HG03342 (cell line): ENCODE data around the gene SLC14A1.

ENCODE experiments used
- ATAC-seq: cut with Tn5 transposase; IDR thresholded peaks from one replicate; pipeline ENCODE4 v1.9.1; 2021; ENCODE audit warnings: mild to moderate bottlenecking, moderate library complexity; ENCODE audit not compliant: unreplicated experiment

Gene SLC14A1

DNA sequence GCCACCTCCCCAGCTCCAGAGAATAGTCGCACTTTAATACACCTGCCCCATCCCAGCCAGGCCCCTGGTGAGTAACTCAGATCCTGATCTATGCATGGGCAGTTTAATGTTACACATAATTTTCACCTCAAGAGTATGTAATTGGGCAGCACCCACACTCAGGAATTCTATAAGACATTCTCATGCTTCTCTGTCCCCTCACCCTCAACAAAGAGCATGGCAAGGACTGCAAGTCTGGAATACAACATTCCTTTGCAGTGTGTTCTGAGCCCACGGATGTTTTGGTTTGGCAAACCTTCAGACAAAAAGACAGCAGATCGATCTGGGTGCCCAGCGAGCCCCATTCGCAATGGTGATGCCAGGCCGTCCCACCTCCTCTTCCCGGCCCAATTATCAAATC lies 4.9 kb upstream of the SLC14A1 start:
- no peak for ATAC-seq

- ATAC-seq = peak; percentile 98
These were observed 1.1 kb upstream of the SLC14A1 start for GRCh38 chr18:45722899-45723298.

GRCh38 chr18:45724601-45725000 lies 620 bp downstream of the SLC14A1 start:
- no peak for ATAC-seq

GRCh38 chr18:45725336-45725735 lies 1.4 kb downstream of the SLC14A1 start:
- ATAC-seq = no peak

DNA sequence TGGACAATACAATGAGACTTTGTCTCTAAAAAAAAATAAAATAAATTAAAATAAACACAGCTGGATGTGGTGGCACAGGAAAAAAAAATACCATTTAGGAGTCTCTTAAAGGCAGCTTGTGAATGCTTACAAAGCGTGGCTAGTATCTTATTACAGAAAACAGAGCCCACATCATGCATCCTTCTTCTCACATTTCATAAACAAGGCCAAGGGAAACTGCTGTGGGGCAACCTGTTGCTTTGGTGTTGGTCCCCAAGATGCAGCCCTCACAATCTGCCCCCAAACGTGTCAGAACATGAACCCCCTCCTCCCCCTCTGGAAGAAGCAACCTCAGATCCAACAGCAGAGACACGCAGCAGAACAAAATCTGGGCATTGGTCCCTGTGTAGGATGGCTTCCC lies 2.6 kb downstream of the SLC14A1 start:
- no peak for ATAC-seq

- no peak for ATAC-seq
These were observed 3.1 kb downstream of the SLC14A1 start for GRCh38 chr18:45727068-45727467.

- ATAC-seq = no peak
These were observed 4.5 kb downstream of the SLC14A1 start for GRCh38 chr18:45728336-45729010.

DNA sequence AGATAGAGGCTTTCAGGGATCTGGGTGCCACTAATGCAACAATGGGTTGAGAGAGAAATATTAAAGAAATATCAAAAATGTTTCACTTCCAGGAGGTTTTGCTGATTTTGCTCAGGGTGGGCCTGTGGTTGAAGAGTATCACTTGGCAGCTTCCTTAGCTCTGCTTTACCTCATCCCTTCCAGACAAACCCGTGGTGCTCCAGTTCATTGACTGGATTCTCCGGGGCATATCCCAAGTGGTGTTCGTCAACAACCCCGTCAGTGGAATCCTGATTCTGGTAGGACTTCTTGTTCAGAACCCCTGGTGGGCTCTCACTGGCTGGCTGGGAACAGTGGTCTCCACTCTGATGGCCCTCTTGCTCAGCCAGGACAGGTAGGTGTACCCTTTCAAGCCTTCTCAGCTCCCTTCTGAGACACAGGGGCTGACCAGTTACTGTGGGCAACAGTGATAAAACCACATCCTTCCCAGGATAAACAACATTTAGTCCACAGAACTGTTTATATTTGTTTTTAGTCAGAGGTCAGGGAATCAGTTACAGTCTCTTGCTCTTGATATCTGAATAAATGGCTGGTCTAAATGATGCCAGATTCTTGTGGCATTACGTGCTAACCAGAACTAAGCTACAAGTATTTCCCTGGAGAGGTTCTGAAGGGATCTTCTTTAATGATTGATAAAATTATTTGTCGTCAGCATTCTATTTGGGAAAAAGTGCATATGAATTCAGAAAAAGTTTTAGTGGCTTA lies 7.0 kb downstream of the SLC14A1 start:
- no peak for ATAC-seq

DNA sequence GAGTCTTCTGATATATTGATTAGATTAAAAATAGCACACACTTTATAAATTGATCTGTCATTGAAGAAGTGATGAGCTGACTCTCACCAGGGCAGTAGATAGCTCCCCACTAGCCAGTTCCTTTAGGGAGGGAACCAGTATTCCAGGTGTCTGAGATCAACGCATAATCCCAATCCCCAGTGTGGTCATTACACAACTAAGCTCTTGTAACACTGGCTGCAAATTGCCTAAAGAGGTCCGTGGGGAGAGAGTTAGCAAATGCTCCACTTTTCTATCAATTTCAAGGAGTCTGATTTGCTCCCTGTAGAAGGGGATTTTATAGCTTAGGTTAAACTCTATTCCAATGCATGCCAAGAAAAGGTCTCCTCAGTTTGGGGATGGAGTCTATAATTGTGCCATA lies 7.7 kb downstream of the SLC14A1 start:
- no peak for ATAC-seq

DNA sequence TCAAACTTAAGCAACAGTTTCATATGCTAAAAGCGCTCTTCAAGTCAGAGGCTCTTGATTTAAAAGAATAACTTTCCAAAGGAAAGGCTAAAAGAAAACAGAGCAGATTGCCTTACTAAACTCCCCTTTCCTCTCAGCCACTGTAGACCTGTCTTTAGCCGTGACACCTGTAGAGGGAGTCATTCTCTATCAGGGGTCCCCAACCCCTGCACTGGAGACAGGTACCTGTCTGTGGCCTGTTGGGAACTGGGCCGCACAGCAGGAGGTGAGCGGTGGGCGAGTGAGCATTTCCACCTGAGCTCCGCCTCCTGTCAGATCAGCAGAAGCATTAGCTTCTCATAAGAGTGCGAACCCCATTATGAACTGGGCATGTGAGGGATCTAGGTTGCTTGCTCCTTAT lies 9.6 kb downstream of the SLC14A1 start:
- ATAC-seq = no peak

- no peak for ATAC-seq
These were observed 10.5 kb downstream of the SLC14A1 start for GRCh38 chr18:45734505-45734904.

DNA sequence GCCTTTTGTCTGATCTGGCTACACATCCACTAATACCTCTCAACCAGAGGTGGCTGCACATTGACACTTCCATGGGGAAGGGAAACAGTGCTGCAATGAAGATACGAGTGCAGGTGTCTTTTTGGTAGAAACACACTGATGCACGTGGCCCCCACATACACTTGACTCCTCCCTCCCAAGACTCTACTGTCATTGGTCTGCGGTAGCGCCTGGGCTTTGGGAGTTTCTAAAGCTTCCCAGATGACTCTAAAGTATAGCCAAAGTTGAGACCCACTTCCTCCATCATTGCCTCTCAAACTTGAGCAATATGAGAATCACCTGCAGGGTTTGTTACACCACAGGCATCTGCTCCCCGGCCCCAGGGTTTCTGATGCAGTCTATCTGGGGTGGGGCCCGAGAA lies 11.0 kb downstream of the SLC14A1 start:
- no peak for ATAC-seq

- ATAC-seq = no peak
These were observed 14.7 kb downstream of the SLC14A1 start for GRCh38 chr18:45738660-45739059.

- no peak for ATAC-seq
These were observed 15.3 kb downstream of the SLC14A1 start for GRCh38 chr18:45739268-45739667.

GRCh38 chr18:45739848-45740247 lies 15.9 kb downstream of the SLC14A1 start:
- no peak for ATAC-seq

- no peak for ATAC-seq
These were observed 17.1 kb downstream of the SLC14A1 start for GRCh38 chr18:45741056-45741455.

GRCh38 chr18:45745817-45746461 lies 22.0 kb downstream of the SLC14A1 start:
- no peak for ATAC-seq

GRCh38 chr18:45748501-45748900 lies 24.5 kb downstream of the SLC14A1 start:
- ATAC-seq = no peak

DNA sequence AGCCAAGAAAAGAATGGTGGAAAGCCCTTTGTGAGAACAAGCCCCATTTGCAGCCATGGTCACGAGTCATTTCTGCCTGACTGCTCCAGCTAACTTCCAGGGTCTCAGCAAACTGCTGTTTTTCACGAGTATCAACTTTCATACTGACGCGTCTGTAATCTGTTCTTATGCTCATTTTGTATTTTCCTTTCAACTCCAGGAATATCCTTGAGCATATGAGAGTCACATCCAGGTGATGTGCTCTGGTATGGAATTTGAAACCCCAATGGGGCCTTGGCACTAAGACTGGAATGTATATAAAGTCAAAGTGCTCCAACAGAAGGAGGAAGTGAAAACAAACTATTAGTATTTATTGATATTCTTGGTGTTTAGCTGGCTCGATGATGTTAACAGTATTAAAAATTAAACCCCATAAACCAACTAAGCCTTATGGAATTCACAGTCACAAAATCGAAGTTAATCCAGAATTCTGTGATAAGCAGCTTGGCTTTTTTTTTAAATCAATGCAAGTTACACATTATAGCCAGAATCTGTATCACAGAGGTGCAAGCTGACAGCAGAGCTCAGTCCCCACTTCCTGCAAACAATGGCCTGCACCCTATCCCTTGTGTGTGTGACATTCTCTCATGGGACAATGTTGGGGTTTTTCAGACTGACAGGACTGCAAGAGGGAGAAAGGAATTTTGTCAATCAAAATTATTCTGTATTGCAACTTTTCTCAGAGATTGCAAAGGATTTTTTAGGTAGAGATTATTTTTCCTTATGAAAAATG lies 26.1 kb downstream of the SLC14A1 start:
- ATAC-seq = no peak

DNA sequence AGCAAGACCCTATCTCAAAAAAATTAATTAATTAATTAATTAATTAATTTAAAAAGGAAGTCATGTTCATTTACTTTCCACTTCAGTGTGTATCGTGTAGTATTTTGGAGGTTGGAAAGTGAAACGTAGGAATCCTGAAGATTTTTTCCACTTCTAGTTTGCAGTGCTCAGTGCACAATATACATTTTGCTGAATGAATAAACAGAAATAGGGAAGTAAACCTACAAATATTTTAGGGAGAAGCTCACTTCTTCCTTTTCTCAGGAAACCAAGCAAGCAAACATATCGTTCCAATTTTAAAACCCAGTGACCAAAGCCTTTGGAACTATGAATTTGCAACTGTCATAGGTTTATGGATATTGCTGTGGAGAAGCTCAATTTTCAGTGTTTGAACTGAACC lies 27.8 kb downstream of the SLC14A1 start:
- ATAC-seq = no peak

- ATAC-seq = no peak
These were observed 28.7 kb downstream of the SLC14A1 start for GRCh38 chr18:45752681-45753080.
